ENCODE measurements around the gene MEGF9.
"Not testable (repeated sequence)": the region's sequence is repeated elsewhere in the genome, so short reads cannot be mapped to it uniquely, and the experiment has no call there.

MEGF9 gene

DNA sequence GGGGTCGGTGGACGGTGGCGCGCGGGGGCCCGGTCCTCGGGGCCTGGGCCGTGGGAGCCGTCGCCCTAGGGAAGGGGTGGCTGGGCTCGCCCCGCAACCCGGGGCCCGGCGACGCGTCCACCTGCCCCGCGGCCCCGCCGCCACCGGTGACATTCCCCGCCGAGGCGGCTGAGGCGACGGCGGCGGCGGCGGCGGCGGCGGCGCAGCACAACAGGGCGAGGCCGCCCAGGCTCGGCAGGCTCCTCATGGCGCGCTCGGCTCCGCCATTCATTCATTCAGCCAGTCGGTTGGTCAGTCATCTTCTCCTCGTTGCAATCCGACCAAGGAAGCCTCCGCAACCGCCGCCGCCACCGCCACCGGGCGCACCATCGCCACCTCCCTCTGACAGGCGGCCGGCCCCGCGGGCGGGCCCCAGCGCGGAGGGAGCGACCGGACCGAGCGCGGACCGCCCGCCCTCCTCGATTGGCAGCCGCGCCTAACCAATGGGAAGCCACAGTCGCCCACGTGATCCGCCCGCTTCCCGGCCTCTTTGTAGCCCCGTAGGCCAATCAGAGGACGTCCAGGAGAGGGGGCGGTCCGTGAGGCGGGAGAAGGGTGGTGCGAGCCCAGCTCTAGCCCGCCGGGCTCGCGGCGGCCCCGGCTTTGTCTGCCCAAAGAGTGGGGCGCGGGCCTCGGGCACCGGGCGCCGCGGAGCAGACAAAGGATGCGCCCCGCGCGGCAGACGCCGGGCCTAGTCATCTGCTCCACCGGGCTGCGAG lies at the start of gene MEGF9:
Gene MEGF9 (minus strand): TSS at position 383 of the 758 bp plus-strand sequence. CDS start 112 bp downstream, at position 271.
- DNase-seq = peak; percentile 94

- DNase-seq = no peak
Observed at GRCh38 chr9:120761006-120761405, 46.7 kb upstream of the MEGF9 start.

GRCh38 chr9:120759755-120760400 lies 45.6 kb upstream of the MEGF9 start:
- no peak for DNase-seq

GRCh38 chr9:120758544-120758943 lies 44.3 kb upstream of the MEGF9 start:
- DNase-seq = no peak

DNA sequence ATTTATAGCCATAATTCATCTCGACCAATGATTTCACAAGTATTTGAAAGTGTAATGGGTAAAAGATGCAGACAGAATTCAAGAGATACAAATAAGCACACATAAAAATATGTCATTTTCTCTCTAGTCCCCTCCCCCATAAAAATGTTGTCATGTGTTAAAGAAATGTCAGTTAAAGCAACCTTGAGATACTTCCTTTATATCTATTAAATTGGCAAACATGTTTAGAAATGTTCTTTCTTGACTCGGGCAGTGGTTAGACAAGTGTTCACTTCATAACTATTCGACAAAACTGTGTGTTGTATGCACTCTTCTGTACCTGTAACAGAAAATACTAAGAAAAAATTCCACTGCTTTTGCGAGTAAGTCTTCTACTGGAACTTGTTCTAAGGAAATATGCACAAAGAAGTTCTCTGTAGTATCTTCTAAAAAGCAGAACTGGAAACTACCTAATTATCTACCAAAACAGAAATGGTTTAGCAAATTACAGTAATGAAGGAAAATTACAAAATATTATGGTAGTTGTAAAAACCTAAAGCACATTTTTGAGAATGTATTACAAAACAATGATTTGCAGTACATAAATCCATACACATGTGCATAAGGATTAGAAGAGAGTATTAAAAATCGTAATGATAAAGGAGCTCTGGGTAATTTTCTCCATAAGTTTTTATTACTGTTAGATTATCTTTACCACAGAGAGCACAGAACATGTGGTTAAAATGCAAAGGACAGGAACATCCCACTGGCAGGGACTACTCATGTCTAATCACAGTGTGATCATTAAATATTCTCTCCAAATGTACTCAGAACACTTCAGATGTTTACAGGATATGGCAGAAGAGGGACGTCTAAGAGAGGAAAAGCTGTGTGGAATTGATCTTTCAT lies 43.0 kb upstream of the MEGF9 start:
- no peak for DNase-seq

- DNase-seq = no peak
Observed at GRCh38 chr9:120756531-120756930, 42.3 kb upstream of the MEGF9 start.

- peak in 1 of 2 experiments; percentile 41 for DNase-seq
Observed at GRCh38 chr9:120755810-120756434, 41.7 kb upstream of the MEGF9 start.

- no peak for DNase-seq
Observed at GRCh38 chr9:120755044-120755443, 40.8 kb upstream of the MEGF9 start.

DNA sequence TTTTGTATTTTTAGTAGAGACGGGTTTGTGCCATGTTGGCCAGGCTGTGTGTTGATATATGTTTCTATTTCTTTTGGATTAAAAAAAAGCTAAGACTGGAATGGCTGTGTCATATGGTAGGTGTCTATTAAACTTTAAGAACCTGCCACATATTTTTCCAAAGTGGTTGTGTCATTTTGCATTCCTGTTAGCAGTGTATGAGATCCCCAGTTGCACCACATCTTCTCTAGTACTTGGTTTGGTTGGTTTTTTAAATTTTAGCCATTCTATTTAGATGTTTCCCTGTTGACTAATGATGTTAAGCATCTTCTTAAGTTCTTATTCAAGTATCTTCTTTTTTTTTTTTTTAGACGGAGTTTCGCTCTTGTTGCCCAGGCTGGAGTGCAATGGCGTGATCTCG lies 36.2 kb upstream of the MEGF9 start:
- no peak for DNase-seq

- DNase-seq = not testable (repeated sequence)
Observed at GRCh38 chr9:120746366-120746765, 32.1 kb upstream of the MEGF9 start.

DNA sequence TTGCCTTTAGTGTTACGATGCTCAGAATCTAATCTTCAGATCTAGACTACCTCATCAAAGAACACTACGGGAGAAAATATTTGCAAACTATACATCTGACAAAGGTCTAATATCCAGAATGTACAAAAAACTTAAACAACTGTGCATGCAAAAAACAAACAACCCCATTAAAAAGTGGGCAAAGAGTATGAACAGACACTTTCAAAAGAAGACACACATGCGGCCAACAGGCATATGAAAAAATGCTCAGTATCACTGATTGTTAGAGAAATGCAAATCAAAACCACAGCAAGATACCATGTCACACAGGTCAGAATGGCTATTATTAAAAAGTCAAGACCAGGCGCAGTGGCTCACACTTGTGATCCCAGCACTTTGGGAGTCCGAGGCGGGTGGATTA lies 31.0 kb upstream of the MEGF9 start:
- no peak for DNase-seq

DNA sequence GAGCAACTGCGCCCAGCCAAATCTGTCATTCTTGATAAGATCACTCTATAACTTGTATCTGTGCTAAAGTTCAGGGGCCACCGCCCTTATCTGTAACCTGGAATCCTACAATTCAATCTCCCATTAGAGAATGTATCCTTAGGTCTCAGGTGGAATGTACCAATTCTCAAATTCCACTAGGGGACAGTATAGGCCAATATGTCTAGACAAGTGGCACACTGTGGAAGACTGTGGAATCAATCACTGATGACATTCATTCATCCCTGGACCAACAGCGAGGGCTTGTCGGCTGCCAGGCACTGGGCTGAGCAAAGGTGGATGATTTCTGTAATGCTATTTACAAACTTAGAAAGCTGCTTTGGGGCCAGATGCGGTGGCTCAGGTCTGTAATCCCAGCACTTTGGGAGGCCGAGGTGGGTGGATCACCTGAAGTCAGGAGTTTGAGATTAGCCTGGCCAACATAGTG lies 28.7 kb upstream of the MEGF9 start:
- peak; percentile 40 to 41 for DNase-seq

DNA sequence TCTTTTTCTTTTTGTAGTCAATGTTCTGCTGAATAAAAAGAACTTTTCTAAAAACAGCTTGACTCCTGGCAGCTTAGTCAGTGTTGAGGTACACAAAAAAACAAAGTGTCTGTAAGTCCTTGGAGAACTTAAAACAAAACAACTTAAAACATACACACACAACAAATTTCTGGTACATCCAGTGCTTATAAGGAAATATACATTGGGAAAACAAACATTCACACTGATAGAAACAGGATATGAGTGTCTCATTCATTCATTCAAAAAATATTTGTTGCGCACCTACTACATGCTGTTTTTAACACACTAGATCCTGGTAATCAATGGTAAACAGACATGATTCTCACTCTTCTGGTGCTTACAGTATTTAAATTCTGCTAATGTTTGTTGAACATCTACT lies 27.4 kb upstream of the MEGF9 start:
- no peak for DNase-seq

GRCh38 chr9:120741191-120741590 lies 26.9 kb upstream of the MEGF9 start:
- no peak for DNase-seq

GRCh38 chr9:120740132-120740531 lies 25.9 kb upstream of the MEGF9 start:
- no peak for DNase-seq

DNA sequence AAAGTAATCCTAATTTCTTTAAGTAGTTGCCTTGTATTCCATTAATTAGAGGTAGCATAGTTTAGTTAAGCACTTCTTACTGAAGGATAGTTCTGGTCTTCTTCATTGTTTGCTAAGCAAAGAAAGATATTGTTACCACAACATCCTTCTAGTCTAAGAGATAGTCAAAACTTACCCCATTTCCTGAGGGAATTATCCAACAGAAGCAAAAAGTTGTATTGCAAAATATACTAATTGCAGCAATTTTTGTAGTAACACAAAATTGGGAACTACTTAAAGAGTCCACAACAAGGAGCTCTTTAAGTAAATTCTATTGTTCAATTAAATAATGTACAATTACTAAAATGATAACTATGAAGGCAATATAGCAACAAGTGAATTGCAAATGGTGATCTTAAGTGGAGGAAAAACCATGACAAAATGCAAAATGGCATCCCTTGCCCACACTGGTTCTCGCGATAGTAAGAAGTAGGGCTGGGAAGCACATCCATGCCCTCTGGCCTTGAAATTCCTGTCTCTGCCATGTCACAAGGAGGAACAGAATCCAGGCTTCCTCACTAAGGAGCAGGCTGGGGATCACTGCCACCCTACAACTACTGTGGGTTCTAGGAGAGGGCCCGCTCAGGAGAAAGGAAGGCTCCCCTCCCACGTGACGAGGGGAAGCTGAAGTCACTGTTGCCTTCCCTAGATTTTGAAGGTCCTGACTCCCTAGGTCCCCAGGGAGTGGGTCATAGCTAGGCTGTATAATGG lies 23.3 kb upstream of the MEGF9 start:
- no peak for DNase-seq

- no peak for DNase-seq
Observed at GRCh38 chr9:120736881-120737280, 22.6 kb upstream of the MEGF9 start.

DNA sequence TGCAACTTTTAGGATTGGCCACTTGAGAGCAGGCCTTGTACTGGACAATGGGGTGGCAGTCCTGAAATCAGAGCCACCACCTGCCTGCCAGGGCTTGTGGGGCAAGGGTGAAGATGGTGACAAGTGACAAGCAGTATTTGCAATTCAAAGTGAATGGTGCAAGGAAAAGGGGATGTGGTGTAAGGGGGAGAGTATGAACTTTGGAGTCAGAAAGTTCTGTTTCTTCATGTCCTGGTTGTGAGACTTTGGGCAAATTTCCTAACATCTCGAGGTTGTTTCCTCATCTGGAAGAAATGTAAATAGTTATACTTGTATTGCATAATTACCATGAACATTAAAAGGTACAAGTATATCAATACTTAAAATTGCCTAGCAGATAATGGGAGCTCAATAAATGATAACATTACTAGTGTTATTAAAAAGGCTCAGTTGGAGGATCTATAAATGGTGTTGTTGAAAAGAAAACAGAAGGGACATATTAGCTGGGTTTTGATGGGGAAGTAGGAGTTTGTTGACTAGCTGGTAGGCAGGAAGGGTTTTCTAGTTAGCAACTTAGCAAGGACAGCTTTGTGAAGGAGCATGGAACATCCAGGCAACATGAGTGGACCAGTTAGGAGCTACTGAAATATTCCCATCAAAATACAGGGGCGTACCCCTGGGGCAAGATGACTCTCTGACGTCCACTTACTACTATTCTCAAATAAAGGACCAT lies 21.3 kb upstream of the MEGF9 start:
- no peak for DNase-seq

GRCh38 chr9:120734607-120735410 lies 20.5 kb upstream of the MEGF9 start:
- no peak for DNase-seq

DNA sequence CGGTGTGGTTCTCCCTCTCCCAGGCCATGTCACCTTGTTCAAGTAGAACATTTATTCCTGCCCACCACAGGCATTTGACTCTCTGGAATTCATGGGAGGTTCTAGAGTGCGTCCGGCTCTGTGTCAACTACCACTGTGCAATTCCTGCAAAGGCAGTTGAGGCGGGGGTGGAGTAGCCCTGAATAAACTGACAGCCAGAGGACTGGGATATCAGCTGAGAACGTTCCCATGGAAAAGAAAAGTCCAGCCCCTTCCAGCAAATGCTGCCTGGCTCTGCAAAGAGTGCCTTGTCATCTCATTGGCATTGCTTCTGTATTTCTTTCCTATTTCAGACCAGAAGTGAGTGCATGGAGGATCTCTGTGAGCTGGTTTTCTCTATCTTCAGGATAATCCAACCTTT lies 18.9 kb upstream of the MEGF9 start:
- DNase-seq = no peak

All from NCI-H1930 (cell line).